GM19324 (cell line): ENCODE measurements around the gene RHEB.

Experiments
- ATAC-seq: cut with Tn5 transposase; IDR thresholded peaks from one replicate; pipeline ENCODE4 v1.9.1; 2021; ENCODE audit warnings: mild to moderate bottlenecking, moderate library complexity; ENCODE audit not compliant: unreplicated experiment, low FRiP score

The RHEB gene

GRCh38 chr7:151519765-151520418 lies at the start of gene RHEB:
RHEB (minus strand) TSS chr7:151519895; CDS start chr7:151519511, 384 bp downstream.
- peak; percentile 82 for ATAC-seq

GRCh38 chr7:151566897-151567320 lies 47.2 kb upstream of the RHEB start:
- ATAC-seq = no peak

GRCh38 chr7:151565541-151565940 lies 45.8 kb upstream of the RHEB start:
- no peak for ATAC-seq

- ATAC-seq = no peak
These were observed 40.5 kb upstream of the RHEB start for GRCh38 chr7:151560243-151560642.

- ATAC-seq = no peak
These were observed 40.0 kb upstream of the RHEB start for GRCh38 chr7:151559557-151560183.

- no peak for ATAC-seq
These were observed 38.9 kb upstream of the RHEB start for GRCh38 chr7:151558575-151558974.

- ATAC-seq = no peak
These were observed 36.9 kb upstream of the RHEB start for GRCh38 chr7:151556592-151556991.

- no peak for ATAC-seq
These were observed 33.7 kb upstream of the RHEB start for GRCh38 chr7:151553356-151553755.

GRCh38 chr7:151552352-151553028 lies 32.8 kb upstream of the RHEB start:
- no peak for ATAC-seq

GRCh38 chr7:151551820-151552219 lies 32.1 kb upstream of the RHEB start:
- ATAC-seq = no peak

GRCh38 chr7:151550656-151551286 lies 31.1 kb upstream of the RHEB start:
- no peak for ATAC-seq

GRCh38 chr7:151549644-151550043 lies 29.9 kb upstream of the RHEB start:
- ATAC-seq = no peak

- ATAC-seq = no peak
These were observed 29.4 kb upstream of the RHEB start for GRCh38 chr7:151549083-151549482.

GRCh38 chr7:151544183-151544582 lies 24.5 kb upstream of the RHEB start:
- no peak for ATAC-seq

- no peak for ATAC-seq
These were observed 23.0 kb upstream of the RHEB start for GRCh38 chr7:151542606-151543130.

- no peak for ATAC-seq
These were observed 22.2 kb upstream of the RHEB start for GRCh38 chr7:151541709-151542499.

GRCh38 chr7:151540146-151540545 lies 20.5 kb upstream of the RHEB start:
- no peak for ATAC-seq

GRCh38 chr7:151539088-151539671 lies 19.5 kb upstream of the RHEB start:
- peak; percentile 49 for ATAC-seq

GRCh38 chr7:151537818-151538561 lies 18.3 kb upstream of the RHEB start:
- ATAC-seq = no peak
